ENCODE data around the gene TMEM107.
A peak's percentile ranks its signal among the peaks of the same experiment; 100 is the strongest.

Gene TMEM107

DNA sequence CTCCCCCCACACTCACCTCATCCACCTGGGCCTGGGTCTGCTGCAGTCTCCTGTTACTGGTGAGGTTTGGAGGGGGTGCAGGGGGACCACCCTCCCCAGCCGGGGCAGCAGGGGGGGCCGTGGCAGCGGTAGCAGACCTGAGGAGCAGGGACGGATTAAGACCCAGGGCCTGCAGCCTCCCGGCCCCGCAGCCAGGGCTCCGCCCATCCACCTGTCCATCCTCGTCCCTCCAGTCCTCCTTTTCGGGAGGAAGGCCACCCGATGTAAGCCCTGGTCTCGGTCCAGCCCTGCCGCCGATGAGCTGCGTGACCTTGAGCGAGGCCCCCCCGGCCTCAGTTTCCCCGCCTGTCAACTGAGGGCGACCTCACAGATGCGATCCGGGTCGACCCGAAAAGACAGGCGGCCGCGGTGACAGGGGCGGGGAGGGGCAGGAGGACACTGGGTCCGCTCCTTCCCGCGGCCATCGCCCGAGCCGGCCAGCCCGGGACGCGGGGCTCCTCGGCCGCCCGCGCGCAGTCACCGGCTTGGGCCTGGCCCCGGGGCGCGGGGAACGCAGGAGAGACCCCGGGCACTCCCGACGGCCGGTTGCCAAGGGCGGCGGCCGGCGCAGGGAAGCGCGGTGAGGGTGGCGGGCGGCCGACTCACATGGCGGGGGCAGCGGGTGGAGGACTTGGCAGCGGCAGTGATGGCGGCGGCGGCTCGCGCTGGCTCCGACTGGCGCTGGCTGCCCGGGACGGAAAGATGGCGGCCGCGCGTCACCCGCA is 13.8 kb downstream of the TMEM107 start, which contains the start of gene VAMP2:
Gene VAMP2 (minus strand): TSS at position 716 of the 764 bp plus-strand sequence. CDS start 69 bp downstream, at position 647.
- Mint-ChIP-seq H3K4me3 (peak within 1 kb of the TSS; percentile 86 to 89), H3K27ac (peak within 1 kb of the TSS in 1 of 2 donors; percentile 97)

DNA sequence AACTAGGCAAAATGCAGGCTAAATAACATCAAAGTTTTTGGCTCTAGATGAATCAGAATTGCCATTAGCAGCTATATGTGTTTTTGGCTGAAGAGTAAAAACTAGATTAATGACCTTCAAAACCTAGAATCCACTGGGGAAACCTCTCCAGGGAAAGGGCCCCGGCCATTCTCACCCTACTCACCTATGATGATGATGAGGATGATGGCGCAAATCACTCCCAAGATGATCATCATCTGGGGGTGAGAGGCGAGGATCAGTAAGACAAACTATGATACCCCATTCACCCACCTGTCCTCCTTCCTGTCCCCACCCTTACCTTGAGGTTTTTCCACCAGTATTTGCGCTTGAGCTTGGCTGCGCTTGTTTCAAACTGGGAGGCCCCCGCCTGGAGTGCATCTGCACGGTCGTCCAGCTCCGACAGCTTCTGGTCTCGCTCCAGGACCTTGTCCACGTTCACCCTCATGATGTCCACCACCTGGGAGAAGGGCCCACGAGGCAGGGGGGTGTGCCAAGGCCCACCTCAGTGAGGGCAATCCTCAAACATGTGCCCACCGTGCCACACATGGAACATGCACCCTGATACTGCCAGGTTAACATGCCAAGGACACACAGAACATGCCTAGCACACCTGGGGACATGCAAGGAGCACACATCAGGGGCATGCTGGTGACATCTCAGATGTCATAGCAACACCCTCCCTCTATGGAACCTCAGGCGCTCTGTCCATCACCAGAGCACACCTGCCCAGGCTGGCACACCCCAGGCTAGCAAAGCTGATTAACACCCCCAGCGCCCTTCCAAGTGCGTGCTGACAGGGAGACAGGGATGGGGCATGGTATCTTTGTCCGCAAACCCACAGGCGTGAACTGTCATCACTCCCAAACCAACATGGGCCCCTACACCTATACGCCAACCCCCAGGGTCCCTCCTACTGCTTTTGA is 14.6 kb downstream of the TMEM107 start:
- DNase-seq (no peak), ATAC-seq (replicated peaks) (no peak)
- H3K9me3 Mint-ChIP-seq, result no peaks in the 10 kb centered on the region
- H3K36me3 Mint-ChIP-seq (ENCODE audit: insufficient read depth), result peaks cover 62% of the 10 kb centered on the region
- H3K27me3 Mint-ChIP-seq, result no peaks in the 10 kb centered on the region
- peaks cover 50 to 58% of the 10 kb centered on the region in 2 donors for H3K4me1 Mint-ChIP-seq (ENCODE audit: low read depth in 2 of 2)
- peak overlapping the region; percentile 86 to 89 for H3K4me3 Mint-ChIP-seq
- H3K27ac Mint-ChIP-seq, result peak overlapping the region in 1 of 2 donors; percentile 97

More for the DNA sequence above, 13.8 kb downstream of the TMEM107 start, which contains the start of gene VAMP2:
- H3K36me3 Mint-ChIP-seq (ENCODE audit: insufficient read depth), result peaks cover 64% of the 10 kb centered on the region
- H3K9me3 Mint-ChIP-seq, result no peaks in the 10 kb centered on the region
- ATAC-seq (replicated peaks) (peak; percentile 64), DNase-seq (peak; percentile 82 to 87 (median 86))
- peaks cover 50 to 58% of the 10 kb centered on the region in 2 donors for H3K4me1 Mint-ChIP-seq (ENCODE audit: low read depth in 2 of 2)
- no peaks in the 10 kb centered on the region for H3K27me3 Mint-ChIP-seq

DNA sequence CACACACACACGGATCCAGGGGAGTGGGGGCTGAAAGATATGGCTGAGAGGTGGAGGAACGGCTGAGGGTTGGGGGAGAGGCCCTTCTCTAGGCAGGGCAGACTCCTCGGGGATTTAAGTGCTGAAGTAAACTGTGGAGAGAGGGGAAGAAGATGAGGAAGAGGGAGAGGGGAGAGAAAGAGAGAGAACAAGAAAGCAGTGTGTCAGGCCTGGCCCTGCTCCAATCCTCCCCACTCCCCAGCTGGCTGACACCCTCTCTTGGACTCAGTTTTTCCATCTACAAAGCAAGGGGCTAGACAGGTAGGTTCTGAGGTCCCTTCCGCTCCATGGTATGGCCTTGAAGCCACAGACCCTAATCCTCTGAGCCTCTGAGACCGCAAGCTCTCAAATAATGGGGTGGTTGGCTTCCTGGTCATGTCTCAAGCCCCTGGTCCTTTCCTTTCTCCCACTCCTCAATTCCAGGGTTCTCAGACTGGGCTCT is 15.4 kb downstream of the TMEM107 start:
- peaks cover 50 to 58% of the 10 kb centered on the region in 2 donors for H3K4me1 Mint-ChIP-seq (ENCODE audit: low read depth in 2 of 2)
- ATAC-seq (replicated peaks), result no peak

DNA sequence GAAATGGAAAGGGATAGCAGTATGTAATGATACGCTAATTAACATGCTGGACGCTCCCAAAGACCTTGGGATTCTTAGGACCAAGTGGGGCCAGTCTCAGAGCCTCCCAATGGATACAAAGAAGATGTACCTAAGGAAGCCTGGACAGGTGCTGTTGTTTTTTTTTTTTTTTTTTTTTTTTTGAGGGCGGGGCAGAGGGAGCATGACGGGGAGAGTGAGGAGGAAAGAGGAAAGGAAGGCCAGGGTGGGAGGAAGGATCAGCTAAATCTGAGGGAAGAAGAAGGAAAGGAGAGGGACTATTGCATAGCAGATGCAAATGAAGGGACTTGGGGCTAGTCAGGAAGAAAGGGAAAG is 16.0 kb downstream of the TMEM107 start:
- H3K9me3 Mint-ChIP-seq, result no peaks in the 10 kb centered on the region
- H3K36me3 Mint-ChIP-seq (ENCODE audit: insufficient read depth), result peaks cover 61% of the 10 kb centered on the region
- ATAC-seq (replicated peaks) (no peak), DNase-seq (no peak)
- peak overlapping the region in 1 of 2 donors; percentile 97 for H3K27ac Mint-ChIP-seq
- peak overlapping the region; percentile 86 to 89 for H3K4me3 Mint-ChIP-seq
- H3K4me1 Mint-ChIP-seq (ENCODE audit: low read depth in 2 of 2), result peaks cover 50 to 57% of the 10 kb centered on the region in 2 donors
- H3K27me3 Mint-ChIP-seq, result no peaks in the 10 kb centered on the region

More for the DNA sequence above, 15.4 kb downstream of the TMEM107 start:
- H3K27me3 Mint-ChIP-seq, result no peaks in the 10 kb centered on the region
- H3K4me3 Mint-ChIP-seq, result peak overlapping the region; percentile 86 to 89
- no peak for DNase-seq
- H3K36me3 Mint-ChIP-seq (ENCODE audit: insufficient read depth), result peaks cover 61% of the 10 kb centered on the region
- H3K27ac Mint-ChIP-seq, result peak overlapping the region in 1 of 2 donors; percentile 97
- no peaks in the 10 kb centered on the region for H3K9me3 Mint-ChIP-seq

DNA sequence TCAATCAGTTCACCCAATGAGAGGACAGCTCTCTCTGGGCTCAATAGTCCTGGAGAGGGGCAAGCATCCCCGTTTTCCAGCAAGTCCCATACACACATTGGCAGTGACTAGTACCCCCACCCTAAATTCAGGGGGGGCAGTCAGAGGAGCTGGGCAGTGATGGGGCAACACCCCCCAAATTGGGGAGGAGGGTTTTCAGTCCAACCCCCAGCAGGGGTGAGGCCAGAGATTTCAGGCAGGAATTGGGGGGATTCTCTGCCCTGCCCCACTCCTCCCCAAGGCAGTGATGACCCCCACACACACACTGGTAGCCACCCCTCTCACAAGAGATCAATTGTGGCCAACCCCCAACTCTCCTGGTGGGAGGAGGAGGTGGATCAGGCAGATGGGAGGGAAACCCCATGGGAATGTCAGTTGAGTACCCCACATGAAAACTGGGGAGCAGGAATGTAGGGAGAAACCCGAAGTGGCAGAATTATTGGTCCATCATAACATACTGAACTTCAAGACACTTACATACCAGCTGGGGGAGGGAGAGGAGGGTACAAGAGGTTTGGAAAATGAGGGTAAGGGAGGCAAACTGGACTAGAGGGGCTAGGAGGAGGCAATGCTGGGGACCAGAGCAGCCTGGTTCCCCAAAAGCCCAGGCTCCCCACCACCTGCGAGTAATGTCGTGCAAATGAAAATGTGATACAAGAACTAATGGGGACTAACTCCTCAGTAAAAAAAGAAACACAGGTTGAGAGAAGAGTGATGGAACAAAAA is 16.5 kb downstream of the TMEM107 start:
- H3K36me3 Mint-ChIP-seq (ENCODE audit: insufficient read depth), result peaks cover 60% of the 10 kb centered on the region
- peak overlapping the region in 1 of 2 donors; percentile 97 for H3K27ac Mint-ChIP-seq
- peaks cover 46 to 51% of the 10 kb centered on the region in 2 donors for H3K4me1 Mint-ChIP-seq (ENCODE audit: low read depth in 2 of 2)
- H3K4me3 Mint-ChIP-seq, result peak overlapping the region; percentile 86 to 89
- no peak for ATAC-seq (replicated peaks)
- DNase-seq, result no peak
- H3K27me3 Mint-ChIP-seq, result no peaks in the 10 kb centered on the region
- no peaks in the 10 kb centered on the region for H3K9me3 Mint-ChIP-seq

DNA sequence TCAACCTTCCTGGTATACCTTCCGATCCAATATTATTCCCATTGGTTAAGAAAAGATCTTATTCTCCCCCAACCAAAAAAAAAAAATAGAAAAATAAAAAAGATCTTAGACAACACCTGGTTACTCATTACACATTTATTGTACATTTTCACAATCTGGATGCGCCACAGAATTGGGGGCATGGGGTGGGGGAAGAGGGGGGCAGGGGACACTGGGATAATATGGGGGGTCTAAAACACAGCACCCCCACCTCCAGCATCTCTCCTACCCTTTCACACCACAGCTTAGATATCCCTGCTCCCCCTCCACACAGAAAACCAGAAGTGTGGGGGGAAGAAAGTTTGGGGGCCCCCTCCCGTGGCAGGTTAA is 17.2 kb downstream of the TMEM107 start:
- H3K27me3 Mint-ChIP-seq, result no peaks in the 10 kb centered on the region
- peak overlapping the region in 1 of 2 donors; percentile 97 for H3K27ac Mint-ChIP-seq
- H3K36me3 Mint-ChIP-seq (ENCODE audit: insufficient read depth), result peaks cover 55% of the 10 kb centered on the region
- no peak for ATAC-seq (replicated peaks)
- H3K4me1 Mint-ChIP-seq (ENCODE audit: low read depth in 2 of 2), result peaks cover 42 to 45% of the 10 kb centered on the region in 2 donors
- no peaks in the 10 kb centered on the region for H3K9me3 Mint-ChIP-seq
- DNase-seq, result no peak
- peak overlapping the region; percentile 39 to 49 for H3K4me3 Mint-ChIP-seq

DNA sequence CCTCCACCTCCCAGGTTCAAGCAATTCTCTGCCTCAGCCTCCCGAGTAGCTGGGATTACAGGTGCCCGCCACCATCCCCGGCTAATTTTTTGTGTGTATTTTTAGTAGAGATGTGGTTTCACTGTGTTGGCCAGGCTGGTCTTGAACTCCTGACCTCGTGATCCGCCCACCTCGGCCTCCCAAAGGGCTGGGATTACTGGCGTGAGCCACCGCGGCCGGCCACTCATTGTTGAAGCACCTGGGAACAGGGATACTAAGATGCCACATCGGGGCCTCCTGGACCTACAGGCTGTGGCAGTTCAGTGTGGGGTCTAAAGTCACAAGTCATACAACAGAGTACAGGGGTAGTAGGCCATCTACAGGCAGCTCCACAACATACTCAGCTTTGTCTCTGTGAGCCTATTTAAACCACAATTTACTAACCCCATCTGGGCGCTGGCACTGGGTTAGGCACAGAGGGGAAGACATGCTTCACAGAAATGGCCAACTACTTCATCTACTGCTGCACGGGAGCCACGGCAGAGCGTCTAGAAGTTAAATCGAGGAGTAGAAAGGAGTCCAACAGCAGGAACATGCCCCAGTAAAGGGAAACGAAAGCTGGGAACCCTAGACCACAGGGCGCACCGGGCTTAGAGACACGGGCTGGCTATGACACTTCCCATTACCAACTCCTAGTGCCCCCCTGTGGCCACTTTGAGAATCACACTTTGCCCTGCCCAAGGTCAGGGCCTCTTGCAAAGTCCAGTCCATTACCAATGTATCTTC is 17.7 kb downstream of the TMEM107 start:
- peaks cover 49% of the 10 kb centered on the region for H3K36me3 Mint-ChIP-seq (ENCODE audit: insufficient read depth)
- H3K9me3 Mint-ChIP-seq, result no peaks in the 10 kb centered on the region
- H3K4me3 Mint-ChIP-seq, result peak overlapping the region; percentile 39 to 49
- DNase-seq, result peak; percentile 86 to 90 (median 89)
- H3K4me1 Mint-ChIP-seq (ENCODE audit: low read depth in 2 of 2), result peaks cover 39 to 42% of the 10 kb centered on the region in 2 donors
- no peaks in the 10 kb centered on the region for H3K27me3 Mint-ChIP-seq
- H3K27ac Mint-ChIP-seq, result peak overlapping the region in 1 of 2 donors; percentile 97
- ATAC-seq (replicated peaks), result peak; percentile 5

DNA sequence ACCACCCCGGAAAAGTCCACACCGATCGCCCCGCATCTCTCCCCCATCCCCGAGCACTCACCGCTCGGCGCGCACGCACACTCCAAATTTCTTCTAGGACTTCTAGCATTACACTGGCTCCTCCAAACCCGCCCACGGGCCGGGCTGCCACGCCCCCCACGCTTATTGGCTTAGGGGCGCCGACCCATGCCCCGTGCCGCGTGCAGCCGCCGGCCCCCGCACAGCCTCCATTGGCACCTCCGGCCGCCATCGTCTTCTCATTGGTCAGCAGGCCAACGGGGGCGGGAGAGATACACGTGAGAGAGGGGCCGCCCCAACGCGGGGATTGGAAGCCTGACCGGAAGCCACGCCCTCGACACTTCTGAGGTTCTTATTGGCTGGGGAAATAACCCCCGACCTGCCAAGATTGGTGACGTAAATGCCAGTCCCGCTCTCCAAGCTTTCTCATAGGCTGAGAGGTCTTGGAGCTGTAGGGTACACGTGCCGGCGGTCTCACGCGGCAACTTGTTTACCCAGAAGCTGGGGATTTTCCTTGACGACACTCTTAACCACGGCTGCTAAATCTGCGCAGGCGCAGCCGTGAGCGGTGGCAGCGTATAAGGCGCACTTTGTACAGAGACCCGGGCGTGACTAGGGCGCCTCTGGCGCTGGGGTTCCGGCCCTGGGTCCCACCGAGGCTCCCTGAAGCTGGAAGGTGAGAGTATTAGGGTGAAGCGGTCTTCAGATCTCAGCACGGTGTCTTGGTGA is 19.8 kb downstream of the TMEM107 start:
- Mint-ChIP-seq H3K27ac (no peak overlapping the region), H3K4me1 (ENCODE audit: low read depth in 2 of 2) (peaks cover 38 to 49% of the 10 kb centered on the region in 2 donors), H3K9me3 (no peaks in the 10 kb centered on the region), H3K27me3 (no peaks in the 10 kb centered on the region), H3K36me3 (ENCODE audit: insufficient read depth) (peaks cover 32% of the 10 kb centered on the region), H3K4me3 (no peak overlapping the region)
- ATAC-seq (replicated peaks) (peak; percentile 65), DNase-seq (peak; percentile 100)

DNA sequence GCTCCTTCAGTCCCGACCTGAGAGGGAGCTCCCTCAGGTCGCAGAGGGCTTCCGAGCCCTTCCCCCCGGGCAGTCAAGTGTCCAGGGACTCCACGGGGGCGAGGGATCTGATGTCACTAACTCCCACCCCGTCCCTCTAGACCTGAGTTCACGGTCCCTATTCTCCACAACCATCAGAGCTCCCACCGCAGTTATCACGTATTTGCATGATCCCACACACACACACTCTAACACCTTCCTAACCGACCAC is 20.3 kb downstream of the TMEM107 start:
- DNase-seq (no peak), ATAC-seq (replicated peaks) (no peak)
- Mint-ChIP-seq H3K4me3 (no peak overlapping the region), H3K27me3 (no peaks in the 10 kb centered on the region), H3K4me1 (ENCODE audit: low read depth in 2 of 2) (peaks cover 35 to 49% of the 10 kb centered on the region in 2 donors), H3K27ac (no peak overlapping the region), H3K9me3 (no peaks in the 10 kb centered on the region), H3K36me3 (ENCODE audit: insufficient read depth) (peaks cover 27% of the 10 kb centered on the region)

DNA sequence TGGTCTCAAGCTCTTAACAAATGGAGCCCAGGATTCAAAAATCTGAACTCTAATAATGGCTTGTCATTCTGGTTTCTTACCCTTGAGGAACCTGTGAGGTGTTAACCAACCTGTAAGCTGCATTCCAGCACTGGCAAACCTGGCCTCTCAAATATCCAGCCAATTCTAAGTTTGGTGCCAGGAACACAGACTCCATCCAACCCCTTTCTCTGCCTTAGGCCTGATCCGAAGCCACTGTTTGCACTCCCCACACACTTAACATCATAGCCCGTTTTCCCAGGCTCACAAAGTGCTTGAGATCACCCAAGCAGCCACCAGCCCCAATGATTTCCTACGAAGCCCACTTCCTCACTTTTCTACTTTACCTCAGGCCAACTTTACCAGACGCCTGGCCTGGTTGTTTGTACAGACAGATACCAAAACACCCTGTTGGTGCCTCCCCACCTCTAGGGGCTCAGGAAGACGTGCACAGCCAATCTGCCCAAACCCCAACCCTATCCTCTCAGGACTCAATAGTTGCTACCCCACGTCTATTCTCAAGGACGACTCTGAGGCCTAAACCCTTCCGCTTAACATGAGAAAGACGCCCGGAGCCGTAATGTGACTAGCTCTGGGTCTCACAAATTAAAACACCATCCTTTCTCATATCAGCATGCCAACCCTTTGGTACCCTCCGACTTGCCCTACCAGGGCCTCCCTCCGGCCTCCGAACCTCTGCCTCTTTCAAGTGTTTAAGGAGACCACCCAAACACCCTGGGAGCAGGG is 20.8 kb downstream of the TMEM107 start:
- ATAC-seq (replicated peaks) (no peak), DNase-seq (peak in 2 of 3 experiments; percentile 32 to 35)
- peaks cover 33 to 48% of the 10 kb centered on the region in 2 donors for H3K4me1 Mint-ChIP-seq (ENCODE audit: low read depth in 2 of 2)
- no peaks in the 10 kb centered on the region for H3K9me3 Mint-ChIP-seq
- no peaks in the 10 kb centered on the region for H3K27me3 Mint-ChIP-seq
- H3K36me3 Mint-ChIP-seq (ENCODE audit: insufficient read depth), result peaks cover 22% of the 10 kb centered on the region
- no peak overlapping the region for H3K4me3 Mint-ChIP-seq
- H3K27ac Mint-ChIP-seq, result no peak overlapping the region

DNA sequence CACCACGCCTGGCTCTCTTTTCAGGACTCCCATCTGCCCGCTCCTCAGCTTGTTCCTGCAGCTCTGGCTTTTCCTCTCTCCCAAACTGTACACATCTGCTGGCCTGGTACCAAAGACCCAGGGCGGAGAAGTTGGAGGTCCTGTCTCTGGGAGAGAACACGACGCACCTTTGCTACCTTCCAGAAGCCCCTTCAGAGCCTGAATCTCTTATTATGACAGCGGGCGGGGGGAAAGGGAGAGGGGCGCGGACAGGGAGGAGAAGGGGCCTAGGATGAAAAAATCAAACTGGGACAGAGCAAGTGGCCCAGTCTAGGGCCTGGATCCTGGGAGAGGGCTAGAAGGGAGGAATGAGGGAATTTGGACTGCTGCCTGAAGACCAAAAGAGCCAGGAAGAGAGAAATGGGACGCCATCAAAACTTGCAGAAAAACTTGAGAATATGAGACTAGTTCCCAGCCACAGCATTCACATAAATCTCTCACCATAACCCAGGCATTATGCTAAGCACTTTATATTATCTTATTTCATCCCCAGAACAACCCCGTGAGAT is 21.5 kb downstream of the TMEM107 start:
- Mint-ChIP-seq H3K27me3 (no peaks in the 10 kb centered on the region), H3K4me3 (no peak overlapping the region), H3K36me3 (ENCODE audit: insufficient read depth) (peaks cover 18% of the 10 kb centered on the region), H3K4me1 (ENCODE audit: low read depth in 2 of 2) (peaks cover 28 to 49% of the 10 kb centered on the region in 2 donors), H3K9me3 (no peaks in the 10 kb centered on the region), H3K27ac (no peak overlapping the region)
- DNase-seq, result no peak
- no peak for ATAC-seq (replicated peaks)
